SK-N-SH (cell line): ENCODE results near the gene TMEM234. TPM values are rescaled to one million over a fixed set of nuclear protein-coding genes. Genes with fewer than 3 reads are reported as not detected.

Experiments
- CTCF ChIA-PET: fragments of 300-600, 350-600 bp; formaldehyde crosslinking; extraction: SDS; loops from one replicate; lab custom pipeline; 2021; lab: Yijun Ruan, JAX
- POLR2A ChIA-PET: fragments of 350-600 bp; sonication (Branson Sonifier 250); formaldehyde crosslinking; extraction: SDS; loops from one replicate; lab custom pipeline; 2020; ENCODE audit warnings: antibody characterized with exemption, inconsistent platforms; lab: Yijun Ruan, JAX
- DNase-seq: peaks from one replicate; pipeline ENCODE4 v3.0.0; 2012
- H2AFZ ChIP-seq: fragments of 200-600 bp; sonication (generic); 2 replicates; pipeline ENCODE4 v1.8.1; 2016; ENCODE audit warnings: antibody characterized with exemption, mild to moderate bottlenecking, low read depth
- H3F3A ChIP-seq: fragments of 200-600 bp; sonication (generic); replicated peaks from 2 replicates; pipeline ENCODE3; 2016; ENCODE audit warnings: antibody characterized with exemption, mild to moderate bottlenecking; ENCODE audit not compliant: insufficient read depth
- H3K27ac ChIP-seq, 2 experiments: fragments of 200-500 bp in 1 of 2; fragments of 200-600 bp in 1 of 2; sonication (Bioruptor generic) in 1 of 2; sonication (generic), shearing (Covaris generic) in 1 of 2; 2 replicates each; pipeline versions ENCODE4 v1.5.1 to v1.6.1; 2014 to 2016; ENCODE audit warnings: low read depth in 2 of 2, inconsistent platforms in 1 of 2, low read length in 1 of 2, mild to moderate bottlenecking in 1 of 2, mixed read lengths in 1 of 2
- H3K27me3 ChIP-seq: fragments of 200-600 bp; sonication (generic), shearing (Covaris generic); 2 replicates; pipeline ENCODE4 v1.6.1; 2016; ENCODE audit warnings: mixed run types; ENCODE audit not compliant: insufficient read depth
- H3K36me3 ChIP-seq, 2 experiments: fragments of 200-500 bp in 1 of 2; fragments of 200-600 bp in 1 of 2; sonication (Bioruptor generic) in 1 of 2; sonication (generic) in 1 of 2; replicated peaks in 1 of 2; 2 replicates each; pipeline versions ENCODE3 to v1.5.1; 2014 to 2016; ENCODE audit warnings: low read length in 1 of 2, mild to moderate bottlenecking in 1 of 2; ENCODE audit not compliant: insufficient read depth in 2 of 2, control insufficient read depth in 1 of 2
- H3K4me1 ChIP-seq, 2 experiments: fragments of 200-500 bp in 1 of 2; fragments of 200-600 bp in 1 of 2; sonication (Bioruptor generic) in 1 of 2; sonication (generic), shearing (Covaris generic) in 1 of 2; 2 replicates each; pipeline versions ENCODE4 v1.5.1 to v1.6.1; 2014 to 2016; ENCODE audit warnings: low read depth in 1 of 2, low read length in 1 of 2, mixed run types in 1 of 2; ENCODE audit not compliant: insufficient read depth in 2 of 2, control insufficient read depth in 1 of 2
- H3K4me2 ChIP-seq: fragments of 200-600 bp; sonication (generic), shearing (Covaris generic); 2 replicates; pipeline ENCODE4 v1.6.1; 2017; ENCODE audit warnings: mixed run types
- H3K4me3 ChIP-seq, 2 experiments: fragments of 200-500 bp in 1 of 2; fragments of 200-600 bp in 1 of 2; sonication (Bioruptor generic) in 1 of 2; sonication (generic), shearing (Covaris generic) in 1 of 2; 2 replicates each; pipeline versions ENCODE4 v1.5.1 to v1.8.1; 2014 to 2016; ENCODE audit warnings: low read depth in 2 of 2, inconsistent platforms in 1 of 2, low read length in 1 of 2, mild to moderate bottlenecking in 1 of 2, mixed read lengths in 1 of 2, moderate library complexity in 1 of 2
- H3K79me2 ChIP-seq: fragments of 200-600 bp; sonication (generic); 2 replicates; pipeline ENCODE4 v1.8.1; 2017; ENCODE audit warnings: mild to moderate bottlenecking; ENCODE audit not compliant: insufficient read depth
- H3K9ac ChIP-seq: fragments of 200-600 bp; sonication (generic); 2 replicates; pipeline ENCODE4 v1.6.1; 2017; ENCODE audit warnings: mixed run types
- H3K9me2 ChIP-seq: fragments of 200-600 bp; sonication (generic); 2 replicates; pipeline ENCODE4 v1.6.1; 2017; ENCODE audit warnings: mixed run types
- H3K9me3 ChIP-seq: fragments of 200-600 bp; sonication (generic); 2 replicates; pipeline ENCODE4 v1.6.1; 2017; ENCODE audit warnings: mixed run types, mild to moderate bottlenecking, moderate library complexity
- H4K20me1 ChIP-seq: fragments of 200-600 bp; sonication (generic); 2 replicates; pipeline ENCODE4 v1.6.1; 2017; ENCODE audit warnings: mild to moderate bottlenecking, mixed run types; ENCODE audit not compliant: insufficient read depth
- CHD2 ChIP-seq: fragments of 150-350 bp; IDR thresholded peaks from 2 replicates; pipeline ENCODE4 v1.6.1; 2018; ENCODE audit warnings: low read length; ENCODE audit not compliant: partially characterized antibody
- ELF1 ChIP-seq: IDR thresholded peaks from 2 replicates; pipeline ENCODE4 v1.4.0; 2012
- EP300 ChIP-seq, 2 experiments: IDR thresholded peaks; 2 replicates each; pipeline versions ENCODE4 v1.4.0 to v1.6.1; 2012; ENCODE audit warnings: borderline replicate concordance in 1 of 2, low read depth in 1 of 2, low read length in 1 of 2
- EZH2phosphoT487 ChIP-seq: fragments of 200-600 bp; sonication (generic); IDR thresholded peaks from 2 replicates; pipeline ENCODE4 v1.6.1; 2017; ENCODE audit warnings: low read depth, mixed run types, mild to moderate bottlenecking, antibody characterized with exemption, moderate library complexity, borderline replicate concordance
- FOXJ3 ChIP-seq: sonication (generic); formaldehyde crosslinking; IDR thresholded peaks from 2 replicates; pipeline ENCODE4 v1.5.1; 2020; ENCODE audit warnings: mild to moderate bottlenecking, missing genetic modification reagents
- FOXM1 ChIP-seq: IDR thresholded peaks from 2 replicates; pipeline ENCODE4 v1.4.0; 2012; ENCODE audit warnings: low read depth, mild to moderate bottlenecking
- GABPA ChIP-seq: IDR thresholded peaks from 2 replicates; pipeline ENCODE4 v1.4.0; 2012; ENCODE audit warnings: low read depth, mild to moderate bottlenecking
- JUND ChIP-seq: IDR thresholded peaks from 2 replicates; pipeline ENCODE4 v1.4.0; 2012
- MEF2A ChIP-seq: IDR thresholded peaks from 2 replicates; pipeline ENCODE4 v1.4.0; 2012; ENCODE audit warnings: low read depth, borderline replicate concordance
- MXI1 ChIP-seq: IDR thresholded peaks from 2 replicates; pipeline ENCODE4 v1.6.1; 2012; ENCODE audit warnings: mild to moderate bottlenecking, low read depth, low read length, improper control_type of control experiment
- NFIC ChIP-seq: IDR thresholded peaks from 2 replicates; pipeline ENCODE4 v1.4.0; 2012; ENCODE audit warnings: borderline replicate concordance
- NRF1 ChIP-seq: IDR thresholded peaks from 2 replicates; pipeline ENCODE4 v1.6.1; 2012; ENCODE audit warnings: low read depth, mild to moderate bottlenecking, low read length
- RXRA ChIP-seq: IDR thresholded peaks from 2 replicates; pipeline ENCODE4 v1.4.0; 2012; ENCODE audit warnings: low read depth, mild to moderate bottlenecking, borderline replicate concordance
- SMC3 ChIP-seq: IDR thresholded peaks from 2 replicates; pipeline ENCODE4 v1.6.1; 2012; ENCODE audit warnings: low read depth, low read length, improper control_type of control experiment
- TCF12 ChIP-seq: IDR thresholded peaks from 2 replicates; pipeline ENCODE4 v1.4.0; 2012
- YY1 ChIP-seq: IDR thresholded peaks from 2 replicates; pipeline ENCODE4 v1.4.0; 2012; ENCODE audit warnings: low read depth, mild to moderate bottlenecking
- WGBS: methylation state at CpG from one replicate; pipeline ENCODE4 v1.1.6; 2017; ENCODE audit warnings: low lambda C conversion rate; 5-methylcytosine and 5-hydroxymethylcytosine counted together
- polyA plus RNA-seq, 3 experiments: library from polyadenylated mRNA; depleted of rRNA; stranded (reverse); fragments of >200 nt; gene quantifications; 2 replicates each; pipeline ENCODE4 v1.2.3, GENCODE V29; 2012
- TF ChIP-seq, protein P1 (sequence below): fragments of 200-600 bp; sonication (generic); IDR thresholded peaks from 2 replicates; pipeline ENCODE4 v1.6.1; 2017; ENCODE audit warnings: antibody characterized with exemption, mild to moderate bottlenecking, moderate library complexity
- TF ChIP-seq, protein P2 (sequence below): IDR thresholded peaks from 2 replicates; pipeline ENCODE4 v1.4.0; 2012; ENCODE audit warnings: low read depth, borderline replicate concordance
- TF ChIP-seq, protein P3 (sequence below): fragments of 150-350 bp; IDR thresholded peaks from 2 replicates; pipeline ENCODE4 v1.6.1; 2017; ENCODE audit warnings: antibody characterized with exemption, low read length, low read depth, borderline replicate concordance
- TF ChIP-seq, protein P4 (sequence below): IDR thresholded peaks from 2 replicates; pipeline ENCODE4 v1.4.0; 2012; ENCODE audit warnings: low read depth
- TF ChIP-seq, protein P5 (sequence below): IDR thresholded peaks from 2 replicates; pipeline ENCODE4 v1.6.1; 2012; ENCODE audit warnings: mild to moderate bottlenecking, low read depth, low read length, moderate library complexity

Gene TMEM234
- polyA plus RNA-seq, 1 of the 3 experiments (the other 2 are of a cell fraction) = 31.9 TPM

DNA sequence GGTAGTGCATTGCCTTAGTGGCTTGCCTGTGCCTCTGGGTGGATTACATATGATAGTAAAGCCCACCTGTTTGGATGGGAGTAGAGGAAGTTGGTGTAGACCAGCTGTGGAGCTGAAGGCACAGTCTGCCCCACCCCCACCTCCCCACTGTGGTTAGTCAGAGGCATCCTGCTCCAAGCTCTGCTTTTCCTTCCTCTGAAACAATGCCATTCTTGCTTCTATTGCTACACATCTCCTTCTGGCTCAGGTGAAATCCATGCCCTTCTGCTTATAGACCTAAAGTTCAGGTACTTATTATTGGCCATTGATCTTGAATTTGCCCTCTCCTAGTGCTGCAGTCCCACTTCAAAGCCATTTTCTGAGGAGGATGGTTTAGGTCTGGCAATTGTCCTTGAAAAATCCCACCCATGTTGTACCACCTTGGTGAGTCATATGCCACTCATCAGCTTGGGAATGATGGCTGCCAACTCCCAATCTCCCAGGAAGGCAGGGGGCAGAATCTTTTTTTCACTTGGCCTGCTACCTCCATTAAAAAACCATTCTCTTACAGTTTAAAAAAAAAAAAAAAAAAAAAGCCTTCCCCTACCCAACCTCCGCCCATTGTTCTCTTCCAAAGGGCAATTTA lies 49.4 kb downstream of the TMEM234 start:
- no peak overlapping the region for H3K27ac ChIP-seq
- H3K4me3 ChIP-seq = no peak overlapping the region
- TF ChIP-seq SMC3 (no peak), YY1 (no peak), EZH2phosphoT487 (no peak), MXI1 (no peak), ELF1 (no peak), FOXJ3 (CRISPR knock-in tag) (no peak)
- TF ChIP-seq, protein P1, sequence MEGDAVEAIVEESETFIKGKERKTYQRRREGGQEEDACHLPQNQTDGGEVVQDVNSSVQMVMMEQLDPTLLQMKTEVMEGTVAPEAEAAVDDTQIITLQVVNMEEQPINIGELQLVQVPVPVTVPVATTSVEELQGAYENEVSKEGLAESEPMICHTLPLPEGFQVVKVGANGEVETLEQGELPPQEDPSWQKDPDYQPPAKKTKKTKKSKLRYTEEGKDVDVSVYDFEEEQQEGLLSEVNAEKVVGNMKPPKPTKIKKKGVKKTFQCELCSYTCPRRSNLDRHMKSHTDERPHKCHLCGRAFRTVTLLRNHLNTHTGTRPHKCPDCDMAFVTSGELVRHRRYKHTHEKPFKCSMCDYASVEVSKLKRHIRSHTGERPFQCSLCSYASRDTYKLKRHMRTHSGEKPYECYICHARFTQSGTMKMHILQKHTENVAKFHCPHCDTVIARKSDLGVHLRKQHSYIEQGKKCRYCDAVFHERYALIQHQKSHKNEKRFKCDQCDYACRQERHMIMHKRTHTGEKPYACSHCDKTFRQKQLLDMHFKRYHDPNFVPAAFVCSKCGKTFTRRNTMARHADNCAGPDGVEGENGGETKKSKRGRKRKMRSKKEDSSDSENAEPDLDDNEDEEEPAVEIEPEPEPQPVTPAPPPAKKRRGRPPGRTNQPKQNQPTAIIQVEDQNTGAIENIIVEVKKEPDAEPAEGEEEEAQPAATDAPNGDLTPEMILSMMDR = no peak
- TF ChIP-seq, protein P2, sequence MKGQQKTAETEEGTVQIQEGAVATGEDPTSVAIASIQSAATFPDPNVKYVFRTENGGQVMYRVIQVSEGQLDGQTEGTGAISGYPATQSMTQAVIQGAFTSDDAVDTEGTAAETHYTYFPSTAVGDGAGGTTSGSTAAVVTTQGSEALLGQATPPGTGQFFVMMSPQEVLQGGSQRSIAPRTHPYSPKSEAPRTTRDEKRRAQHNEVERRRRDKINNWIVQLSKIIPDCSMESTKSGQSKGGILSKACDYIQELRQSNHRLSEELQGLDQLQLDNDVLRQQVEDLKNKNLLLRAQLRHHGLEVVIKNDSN = no peak
- TF ChIP-seq, protein P3, sequence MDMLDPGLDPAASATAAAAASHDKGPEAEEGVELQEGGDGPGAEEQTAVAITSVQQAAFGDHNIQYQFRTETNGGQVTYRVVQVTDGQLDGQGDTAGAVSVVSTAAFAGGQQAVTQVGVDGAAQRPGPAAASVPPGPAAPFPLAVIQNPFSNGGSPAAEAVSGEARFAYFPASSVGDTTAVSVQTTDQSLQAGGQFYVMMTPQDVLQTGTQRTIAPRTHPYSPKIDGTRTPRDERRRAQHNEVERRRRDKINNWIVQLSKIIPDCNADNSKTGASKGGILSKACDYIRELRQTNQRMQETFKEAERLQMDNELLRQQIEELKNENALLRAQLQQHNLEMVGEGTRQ = no peak
- H3K79me2 ChIP-seq = no peaks in the 10 kb centered on the region
- CTCF ChIA-PET = interaction anchor here (1.3 kb wide), 1 partner anchor 64 kb away, joined by 5 read pairs; no protein-coding TSS in a partner anchor
- 96% methylated on average over 1 of the region's 1 CpG for WGBS
- H3K9me3 ChIP-seq = no peaks in the 10 kb centered on the region
- no peaks in the 10 kb centered on the region for H3K9me2 ChIP-seq
- H2AFZ ChIP-seq = no peak overlapping the region
- peaks cover 47 to 53% of the 10 kb centered on the region in 2 experiments for H3K36me3 ChIP-seq
- DNase-seq = no peak
- no peak overlapping the region for H3K9ac ChIP-seq
- H3K27me3 ChIP-seq = no peaks in the 10 kb centered on the region
- H3K4me1 ChIP-seq = no peaks in the 10 kb centered on the region
- no peak overlapping the region for H3K4me2 ChIP-seq
- POLR2A ChIA-PET = no interaction called here
- no peaks in the 10 kb centered on the region for H4K20me1 ChIP-seq
- peaks cover 19% of the 10 kb centered on the region for H3F3A ChIP-seq

DNA sequence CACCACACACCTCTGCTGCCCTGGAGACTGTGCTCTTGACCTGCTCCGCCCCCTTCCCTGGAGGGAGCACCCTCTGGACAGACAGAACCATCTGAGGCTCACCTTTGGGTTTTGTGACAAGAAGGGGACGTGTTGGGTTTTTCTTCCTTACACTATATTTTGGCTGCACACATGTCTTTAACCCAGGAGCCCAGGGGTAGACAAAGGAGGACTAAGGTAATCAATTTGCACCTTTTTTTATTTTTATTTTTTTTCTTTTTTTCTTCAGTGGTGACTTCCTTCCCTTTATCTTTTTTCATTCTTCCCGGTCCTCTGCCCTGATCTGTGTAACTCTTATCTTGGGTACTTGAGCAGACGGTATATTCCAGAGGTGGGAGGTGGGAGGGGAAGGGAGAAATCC lies 51.2 kb downstream of the TMEM234 start:
- DNase-seq = no peak
- no peak overlapping the region for H3K4me2 ChIP-seq
- CTCF ChIA-PET = no interaction called here
- H3K36me3 ChIP-seq = peaks cover 50 to 61% of the 10 kb centered on the region in 2 experiments
- peaks cover 6% of the 10 kb centered on the region for H3F3A ChIP-seq
- no peaks in the 10 kb centered on the region for H3K9me2 ChIP-seq
- H3K27ac ChIP-seq = no peak overlapping the region
- no peaks in the 10 kb centered on the region for H4K20me1 ChIP-seq
- no peak overlapping the region for H3K4me3 ChIP-seq
- H3K79me2 ChIP-seq = no peaks in the 10 kb centered on the region
- WGBS = 90% methylated on average over 4 of the region's 4 CpGs
- no peaks in the 10 kb centered on the region for H3K9me3 ChIP-seq
- no peaks in the 10 kb centered on the region for H3K4me1 ChIP-seq
- H2AFZ ChIP-seq = no peak overlapping the region
- POLR2A ChIA-PET = no interaction called here
- H3K9ac ChIP-seq = no peak overlapping the region
- H3K27me3 ChIP-seq = no peaks in the 10 kb centered on the region
- no peak for TF ChIP-seq CHD2
- TF ChIP-seq, protein P3 = no peak
- no peak for TF ChIP-seq NFIC
- no peak for TF ChIP-seq EP300 (IDR thresholded peaks at IDR 0.05; ENCODE audit: borderline replicate concordance in 1 of 2, low read depth in 1 of 2, low read length in 1 of 2)
- TF ChIP-seq, protein P4, sequence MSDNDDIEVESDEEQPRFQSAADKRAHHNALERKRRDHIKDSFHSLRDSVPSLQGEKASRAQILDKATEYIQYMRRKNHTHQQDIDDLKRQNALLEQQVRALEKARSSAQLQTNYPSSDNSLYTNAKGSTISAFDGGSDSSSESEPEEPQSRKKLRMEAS = no peak
- TF ChIP-seq YY1 = no peak
- no peak for TF ChIP-seq GABPA
- TF ChIP-seq, protein P5, sequence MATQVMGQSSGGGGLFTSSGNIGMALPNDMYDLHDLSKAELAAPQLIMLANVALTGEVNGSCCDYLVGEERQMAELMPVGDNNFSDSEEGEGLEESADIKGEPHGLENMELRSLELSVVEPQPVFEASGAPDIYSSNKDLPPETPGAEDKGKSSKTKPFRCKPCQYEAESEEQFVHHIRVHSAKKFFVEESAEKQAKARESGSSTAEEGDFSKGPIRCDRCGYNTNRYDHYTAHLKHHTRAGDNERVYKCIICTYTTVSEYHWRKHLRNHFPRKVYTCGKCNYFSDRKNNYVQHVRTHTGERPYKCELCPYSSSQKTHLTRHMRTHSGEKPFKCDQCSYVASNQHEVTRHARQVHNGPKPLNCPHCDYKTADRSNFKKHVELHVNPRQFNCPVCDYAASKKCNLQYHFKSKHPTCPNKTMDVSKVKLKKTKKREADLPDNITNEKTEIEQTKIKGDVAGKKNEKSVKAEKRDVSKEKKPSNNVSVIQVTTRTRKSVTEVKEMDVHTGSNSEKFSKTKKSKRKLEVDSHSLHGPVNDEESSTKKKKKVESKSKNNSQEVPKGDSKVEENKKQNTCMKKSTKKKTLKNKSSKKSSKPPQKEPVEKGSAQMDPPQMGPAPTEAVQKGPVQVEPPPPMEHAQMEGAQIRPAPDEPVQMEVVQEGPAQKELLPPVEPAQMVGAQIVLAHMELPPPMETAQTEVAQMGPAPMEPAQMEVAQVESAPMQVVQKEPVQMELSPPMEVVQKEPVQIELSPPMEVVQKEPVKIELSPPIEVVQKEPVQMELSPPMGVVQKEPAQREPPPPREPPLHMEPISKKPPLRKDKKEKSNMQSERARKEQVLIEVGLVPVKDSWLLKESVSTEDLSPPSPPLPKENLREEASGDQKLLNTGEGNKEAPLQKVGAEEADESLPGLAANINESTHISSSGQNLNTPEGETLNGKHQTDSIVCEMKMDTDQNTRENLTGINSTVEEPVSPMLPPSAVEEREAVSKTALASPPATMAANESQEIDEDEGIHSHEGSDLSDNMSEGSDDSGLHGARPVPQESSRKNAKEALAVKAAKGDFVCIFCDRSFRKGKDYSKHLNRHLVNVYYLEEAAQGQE = no peak
- TF ChIP-seq NRF1 = no peak
- TF ChIP-seq TCF12 = no peak
- TF ChIP-seq JUND = no peak
- no peak for TF ChIP-seq MEF2A
- no peak for TF ChIP-seq FOXM1
- no peak for TF ChIP-seq RXRA
- TF ChIP-seq FOXJ3 (CRISPR knock-in tag) = no peak
